ENCODE results near the gene REXO1. TPM values are rescaled to one million over a fixed set of nuclear protein-coding genes. Genes with fewer than 3 reads are reported as not detected.
A peak's percentile ranks its signal among the peaks of the same experiment; 100 is the strongest.

Gene REXO1
- total and polyA plus RNA-seq, 5 donors, result 12.8 to 22.1 (median 15.5) TPM

- peaks cover 8% of the 10 kb centered on the region for H3K4me1 ChIP-seq (ENCODE audit: control insufficient read depth, insufficient read depth, low read length)
- H3K9me3 ChIP-seq (ENCODE audit: control insufficient read depth, low read length), result no peaks in the 10 kb centered on the region
- no peaks in the 10 kb centered on the region for H3K27me3 ChIP-seq (ENCODE audit: control insufficient read depth, insufficient read depth)
- H3K4me3 ChIP-seq (ENCODE audit: low read length), result no peak overlapping the region
- WGBS, result 37% methylated on average over 23 of the region's 23 CpGs
- ATAC-seq, result peak in 1 of 2 donors; percentile 24
- no peak overlapping the region for H3K27ac ChIP-seq (ENCODE audit: low read length)
- intact Hi-C loops (cut with DNase I), result no loop called here
- DNase-seq, result peak in 2 of 3 donors; percentile 73 to 83
Observed at GRCh38 chr19:1837625-1838105, 10.6 kb downstream of the REXO1 start.

GRCh38 chr19:1837222-1837565 lies 11.1 kb downstream of the REXO1 start:
- H3K4me3 ChIP-seq (ENCODE audit: low read length), result no peak overlapping the region
- no peak overlapping the region for H3K27ac ChIP-seq (ENCODE audit: low read length)
- no peaks in the 10 kb centered on the region for H3K27me3 ChIP-seq (ENCODE audit: control insufficient read depth, insufficient read depth)
- DNase-seq, result no peak
- peaks cover 8% of the 10 kb centered on the region for H3K4me1 ChIP-seq (ENCODE audit: control insufficient read depth, insufficient read depth, low read length)
- 64% methylated on average over 11 of the region's 11 CpGs for WGBS
- no peak for ATAC-seq
- no peaks in the 10 kb centered on the region for H3K9me3 ChIP-seq (ENCODE audit: control insufficient read depth, low read length)
- intact Hi-C loops (cut with DNase I), result no loop called here

GRCh38 chr19:1836458-1837221 lies 11.6 kb downstream of the REXO1 start:
- H3K4me1 ChIP-seq (ENCODE audit: control insufficient read depth, insufficient read depth, low read length), result peaks cover 8% of the 10 kb centered on the region
- 79% methylated on average over 31 of the region's 31 CpGs for WGBS
- no peak overlapping the region for H3K27ac ChIP-seq (ENCODE audit: low read length)

GRCh38 chr19:1833540-1833939 lies 14.7 kb downstream of the REXO1 start:
- Histone ChIP-seq H3K27ac (ENCODE audit: low read length) (no peak overlapping the region), H3K27me3 (ENCODE audit: control insufficient read depth, insufficient read depth) (no peaks in the 10 kb centered on the region), H3K4me1 (ENCODE audit: control insufficient read depth, insufficient read depth, low read length) (peaks cover 5% of the 10 kb centered on the region), H3K9me3 (ENCODE audit: control insufficient read depth, low read length) (no peaks in the 10 kb centered on the region), H3K4me3 (ENCODE audit: low read length) (no peak overlapping the region)
- WGBS, result 57% methylated on average over 15 of the region's 15 CpGs
- DNase-seq, result peak in 2 of 3 donors; percentile 62 to 66
- intact Hi-C loops (cut with DNase I), result no loop called here
- ATAC-seq, result peak; percentile 13 to 44

More at GRCh38 chr19:1836458-1837221, 11.6 kb downstream of the REXO1 start:
- intact Hi-C loops (cut with DNase I), result no loop called here
- Histone ChIP-seq H3K27me3 (ENCODE audit: control insufficient read depth, insufficient read depth) (no peaks in the 10 kb centered on the region), H3K4me3 (ENCODE audit: low read length) (no peak overlapping the region), H3K9me3 (ENCODE audit: control insufficient read depth, low read length) (no peaks in the 10 kb centered on the region)
- ATAC-seq, result no peak
- no peak for DNase-seq

- H3K27ac ChIP-seq (ENCODE audit: low read length), result no peak overlapping the region
- intact Hi-C loops (cut with DNase I), result no loop called here
- no peaks in the 10 kb centered on the region for H3K27me3 ChIP-seq (ENCODE audit: control insufficient read depth, insufficient read depth)
- 86% methylated on average over 26 of the region's 26 CpGs for WGBS
- DNase-seq (no peak), ATAC-seq (no peak)
- H3K4me1 ChIP-seq (ENCODE audit: control insufficient read depth, insufficient read depth, low read length), result peaks cover under 1% of the 10 kb centered on the region
- no peaks in the 10 kb centered on the region for H3K9me3 ChIP-seq (ENCODE audit: control insufficient read depth, low read length)
- no peak overlapping the region for H3K4me3 ChIP-seq (ENCODE audit: low read length)
Observed at GRCh38 chr19:1832046-1832663, 16.1 kb downstream of the REXO1 start.

- no peak overlapping the region for H3K4me3 ChIP-seq (ENCODE audit: low read length)
- ATAC-seq (no peak), DNase-seq (no peak)
- 81% methylated on average over 11 of the region's 11 CpGs for WGBS
- no peak overlapping the region for H3K27ac ChIP-seq (ENCODE audit: low read length)
- intact Hi-C loops (cut with DNase I), result no loop called here
- no peaks in the 10 kb centered on the region for H3K9me3 ChIP-seq (ENCODE audit: control insufficient read depth, low read length)
- no peaks in the 10 kb centered on the region for H3K27me3 ChIP-seq (ENCODE audit: control insufficient read depth, insufficient read depth)
- H3K4me1 ChIP-seq (ENCODE audit: control insufficient read depth, insufficient read depth, low read length), result no peaks in the 10 kb centered on the region
Observed at GRCh38 chr19:1830978-1831377, 17.3 kb downstream of the REXO1 start.

GRCh38 chr19:1830568-1830967 lies 17.7 kb downstream of the REXO1 start:
- intact Hi-C loops (cut with DNase I), result no loop called here
- no peak for ATAC-seq
- WGBS, result 91% methylated on average over 15 of the region's 15 CpGs
- H3K4me1 ChIP-seq (ENCODE audit: control insufficient read depth, insufficient read depth, low read length), result no peaks in the 10 kb centered on the region
- H3K4me3 ChIP-seq (ENCODE audit: low read length), result no peak overlapping the region
- H3K27me3 ChIP-seq (ENCODE audit: control insufficient read depth, insufficient read depth), result no peaks in the 10 kb centered on the region
- H3K27ac ChIP-seq (ENCODE audit: low read length), result no peak overlapping the region
- no peak for DNase-seq
- H3K9me3 ChIP-seq (ENCODE audit: control insufficient read depth, low read length), result no peaks in the 10 kb centered on the region

GRCh38 chr19:1829958-1830357 lies 18.3 kb downstream of the REXO1 start:
- 94% methylated on average over 11 of the region's 11 CpGs for WGBS
- intact Hi-C loops (cut with DNase I), result no loop called here
- Histone ChIP-seq H3K4me1 (ENCODE audit: control insufficient read depth, insufficient read depth, low read length) (no peaks in the 10 kb centered on the region), H3K27ac (ENCODE audit: low read length) (no peak overlapping the region), H3K4me3 (ENCODE audit: low read length) (no peak overlapping the region), H3K9me3 (ENCODE audit: control insufficient read depth, low read length) (no peaks in the 10 kb centered on the region), H3K27me3 (ENCODE audit: control insufficient read depth, insufficient read depth) (no peaks in the 10 kb centered on the region)
- DNase-seq, result no peak
- no peak for ATAC-seq

- intact Hi-C loops (cut with DNase I), result no loop called here
Observed at GRCh38 chr19:1828279-1829238, 19.7 kb downstream of the REXO1 start.

GRCh38 chr19:1827566-1828278 lies 20.6 kb downstream of the REXO1 start:
- no peak for DNase-seq
- no peaks in the 10 kb centered on the region for H3K9me3 ChIP-seq (ENCODE audit: control insufficient read depth, low read length)
- H3K27me3 ChIP-seq (ENCODE audit: control insufficient read depth, insufficient read depth), result no peaks in the 10 kb centered on the region
- no peak overlapping the region for H3K4me3 ChIP-seq (ENCODE audit: low read length)
- WGBS, result 92% methylated on average over 41 of the region's 41 CpGs
- intact Hi-C loops (cut with DNase I), result no loop called here
- no peak for ATAC-seq
- no peaks in the 10 kb centered on the region for H3K4me1 ChIP-seq (ENCODE audit: control insufficient read depth, insufficient read depth, low read length)
- H3K27ac ChIP-seq (ENCODE audit: low read length), result no peak overlapping the region

More at GRCh38 chr19:1828279-1829238, 19.7 kb downstream of the REXO1 start:
- Histone ChIP-seq H3K9me3 (ENCODE audit: control insufficient read depth, low read length) (no peaks in the 10 kb centered on the region), H3K27ac (ENCODE audit: low read length) (no peak overlapping the region), H3K4me1 (ENCODE audit: control insufficient read depth, insufficient read depth, low read length) (no peaks in the 10 kb centered on the region), H3K4me3 (ENCODE audit: low read length) (no peak overlapping the region), H3K27me3 (ENCODE audit: control insufficient read depth, insufficient read depth) (no peaks in the 10 kb centered on the region)
- DNase-seq, result peak in 1 of 3 donors; percentile 58
- 94% methylated on average over 57 of the region's 57 CpGs for WGBS
- no peak for ATAC-seq
